Bronchial epithelial cell (primary cell): ENCODE measurements around the gene SNX19. TPM values are rescaled to one million over a fixed set of nuclear protein-coding genes. Genes with fewer than 3 reads are reported as not detected.

Experiments used
- DNase-seq: peaks from one replicate; pipeline ENCODE4 v3.0.0-alpha.2; 2010; ENCODE audit warnings: low read depth
- FAIRE-seq: peaks from 2 replicates; lab custom pipeline; 2011; peaks lifted over from hg19 to GRCh38; lab: Jason Lieb, UNC
- H3K27me3 ChIP-seq: 2 replicates; pipeline ENCODE4 v1.5.1; 2011; ENCODE audit warnings: low read length; ENCODE audit not compliant: control insufficient read depth, insufficient read depth
- H3K36me3 ChIP-seq: 2 replicates; pipeline ENCODE4 v1.5.1; 2011; ENCODE audit warnings: low read length; ENCODE audit not compliant: control insufficient read depth, insufficient read depth
- H3K4me3 ChIP-seq: 2 replicates; pipeline ENCODE4 v1.5.1; 2011; ENCODE audit warnings: mild to moderate bottlenecking, low read depth, low read length, control low read depth
- total RNA-seq: library from RNA; depleted of rRNA; stranded (reverse); fragments of >200 nt; gene quantifications from 2 replicates; pipeline ENCODE4 v1.2.1, GENCODE V29; 2014
- TF ChIP-seq, protein P1 (sequence below): IDR thresholded peaks from 2 replicates; pipeline ENCODE4 v1.5.1; 2011; ENCODE audit warnings: mild to moderate bottlenecking, moderate library complexity, low read length, control low read depth, inconsistent platforms; ENCODE audit not compliant: insufficient read depth, severe bottlenecking

SNX19 gene
- total RNA-seq, 1 donor from 2014 or later, result 34.8 TPM

- H3K27me3 ChIP-seq, result no peaks in the 10 kb centered on the region
- TF ChIP-seq, protein P1, sequence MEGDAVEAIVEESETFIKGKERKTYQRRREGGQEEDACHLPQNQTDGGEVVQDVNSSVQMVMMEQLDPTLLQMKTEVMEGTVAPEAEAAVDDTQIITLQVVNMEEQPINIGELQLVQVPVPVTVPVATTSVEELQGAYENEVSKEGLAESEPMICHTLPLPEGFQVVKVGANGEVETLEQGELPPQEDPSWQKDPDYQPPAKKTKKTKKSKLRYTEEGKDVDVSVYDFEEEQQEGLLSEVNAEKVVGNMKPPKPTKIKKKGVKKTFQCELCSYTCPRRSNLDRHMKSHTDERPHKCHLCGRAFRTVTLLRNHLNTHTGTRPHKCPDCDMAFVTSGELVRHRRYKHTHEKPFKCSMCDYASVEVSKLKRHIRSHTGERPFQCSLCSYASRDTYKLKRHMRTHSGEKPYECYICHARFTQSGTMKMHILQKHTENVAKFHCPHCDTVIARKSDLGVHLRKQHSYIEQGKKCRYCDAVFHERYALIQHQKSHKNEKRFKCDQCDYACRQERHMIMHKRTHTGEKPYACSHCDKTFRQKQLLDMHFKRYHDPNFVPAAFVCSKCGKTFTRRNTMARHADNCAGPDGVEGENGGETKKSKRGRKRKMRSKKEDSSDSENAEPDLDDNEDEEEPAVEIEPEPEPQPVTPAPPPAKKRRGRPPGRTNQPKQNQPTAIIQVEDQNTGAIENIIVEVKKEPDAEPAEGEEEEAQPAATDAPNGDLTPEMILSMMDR, result peak; percentile 86
- peaks cover 16% of the 10 kb centered on the region for H3K36me3 ChIP-seq
- H3K4me3 ChIP-seq, result no peak overlapping the region
- DNase-seq (peak; percentile 48), FAIRE-seq (peak; percentile 93)
These were observed 21.8 kb downstream of the SNX19 start for GRCh38 chr11:130894322-130895025.

DNA sequence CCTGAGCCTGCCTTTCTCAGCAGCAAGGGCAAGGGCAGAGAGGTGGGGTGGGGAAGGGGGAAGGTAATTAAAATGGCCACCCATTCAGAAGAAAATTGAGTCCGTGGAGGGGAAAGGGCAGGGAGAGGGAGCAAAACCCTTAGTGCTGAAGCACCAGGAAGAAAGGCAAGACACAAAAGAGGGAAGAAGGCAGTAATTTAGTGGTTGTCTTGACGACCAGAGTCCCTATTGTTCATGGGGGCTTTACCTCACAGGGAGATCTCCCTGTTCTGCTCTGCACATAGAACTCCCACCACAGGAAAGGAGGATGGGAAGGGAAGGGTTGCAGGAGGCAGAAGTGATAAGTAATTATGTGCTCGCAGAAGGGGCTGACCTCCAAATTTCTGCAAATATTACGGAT, 23.4 kb downstream of the SNX19 start:
- DNase-seq, result no peak
- no peak overlapping the region for H3K4me3 ChIP-seq
- H3K36me3 ChIP-seq, result peaks cover 15% of the 10 kb centered on the region
- no peak for FAIRE-seq
- TF ChIP-seq, protein P1, result no peak
- H3K27me3 ChIP-seq, result no peaks in the 10 kb centered on the region

- Histone ChIP-seq H3K27me3 (no peaks in the 10 kb centered on the region), H3K4me3 (no peak overlapping the region), H3K36me3 (peaks cover 12% of the 10 kb centered on the region)
- DNase-seq, result no peak
- TF ChIP-seq, protein P1, result no peak
- no peak for FAIRE-seq
These were observed 25.0 kb downstream of the SNX19 start for GRCh38 chr11:130891326-130891725.

- TF ChIP-seq, protein P1, result no peak
- no peak for FAIRE-seq
- H3K36me3 ChIP-seq, result peaks cover 9% of the 10 kb centered on the region
These were observed 26.1 kb downstream of the SNX19 start for GRCh38 chr11:130890039-130890745.

GRCh38 chr11:130888790-130889189, 27.5 kb downstream of the SNX19 start:
- H3K27me3 ChIP-seq, result no peaks in the 10 kb centered on the region
- H3K4me3 ChIP-seq, result no peak overlapping the region
- peaks cover 7% of the 10 kb centered on the region for H3K36me3 ChIP-seq
- no peak for FAIRE-seq
- DNase-seq, result no peak
- TF ChIP-seq, protein P1, result no peak

More at GRCh38 chr11:130890039-130890745, 26.1 kb downstream of the SNX19 start:
- no peak for DNase-seq
- Histone ChIP-seq H3K27me3 (no peaks in the 10 kb centered on the region), H3K4me3 (no peak overlapping the region)
